HG03060 (cell line): ENCODE measurements around the gene PPRC1.
"Not testable (repeated sequence)": the region's sequence is repeated elsewhere in the genome, so short reads cannot be mapped to it uniquely, and the experiment has no call there.

Experiments used
- ATAC-seq: cut with Tn5 transposase; IDR thresholded peaks from one replicate; pipeline ENCODE4 v1.9.1; 2021; ENCODE audit warnings: low read depth, moderate number of reproducible peaks; ENCODE audit not compliant: unreplicated experiment

Gene PPRC1

DNA sequence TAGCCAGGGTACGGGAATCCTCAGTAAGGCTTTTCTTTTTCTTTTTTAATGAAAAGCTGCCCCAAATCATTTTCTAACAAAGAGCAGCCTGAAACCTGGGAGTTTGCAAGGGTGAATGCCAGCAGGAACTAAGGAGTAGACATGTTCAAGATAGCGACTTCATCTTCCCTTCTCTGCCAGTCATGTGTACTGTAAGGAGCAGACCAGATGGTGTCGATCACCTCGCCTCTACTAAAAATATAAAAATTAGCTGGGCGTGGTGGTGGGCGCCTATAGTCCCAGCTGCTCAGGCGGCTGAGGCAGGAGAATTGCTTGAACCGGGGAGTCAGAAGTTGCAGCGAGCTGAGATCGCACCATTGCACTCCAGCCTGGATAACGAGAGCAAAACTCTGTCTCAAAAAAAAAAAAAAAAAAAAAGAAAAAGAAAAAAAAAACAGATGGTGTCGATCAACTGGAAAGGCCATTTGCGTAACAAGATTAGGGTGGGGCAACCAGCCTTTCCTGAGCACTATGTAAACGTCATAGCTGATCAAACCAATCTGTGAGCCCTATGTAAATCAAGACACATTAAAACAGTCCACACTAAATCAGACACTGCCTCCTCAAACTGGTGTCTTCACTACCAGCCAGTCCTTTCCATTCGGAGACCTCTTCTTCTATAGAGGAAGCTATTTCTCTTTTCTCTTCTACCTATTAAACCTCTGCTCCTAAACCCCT, 53.1 kb downstream of the PPRC1 start:
- ATAC-seq = no peak

DNA sequence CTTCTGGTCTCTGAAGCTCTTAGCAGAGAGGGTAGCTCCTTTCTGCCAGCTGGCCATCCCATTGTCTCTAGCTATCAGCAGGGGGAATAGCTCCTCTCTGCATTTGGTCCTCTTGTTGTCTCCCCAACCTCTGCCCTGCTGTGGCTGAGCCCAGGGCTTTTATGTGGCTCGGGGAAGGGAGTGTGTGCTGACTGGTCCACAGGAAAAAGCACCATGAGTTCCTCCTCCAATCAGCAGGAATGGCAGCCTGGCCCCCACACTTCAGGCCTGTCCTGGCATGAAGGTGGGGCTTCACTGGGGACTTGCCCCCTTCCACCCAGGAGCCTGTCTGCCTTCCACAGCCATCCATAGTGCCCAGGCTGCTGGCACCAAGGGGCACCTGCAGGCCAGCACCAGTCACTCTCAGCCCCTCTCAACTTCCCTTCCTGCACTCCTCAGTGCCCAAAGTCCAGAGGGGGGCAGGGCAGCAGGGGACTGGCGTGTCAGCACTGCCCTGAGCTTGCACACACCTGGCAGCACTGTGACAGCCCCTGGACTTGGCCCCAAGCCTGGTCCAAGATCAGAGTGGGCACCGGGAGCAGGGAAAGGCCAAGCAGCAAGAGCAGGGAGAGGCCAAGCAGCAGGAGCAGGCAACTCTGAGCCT, 55.6 kb downstream of the PPRC1 start:
- ATAC-seq = no peak

DNA sequence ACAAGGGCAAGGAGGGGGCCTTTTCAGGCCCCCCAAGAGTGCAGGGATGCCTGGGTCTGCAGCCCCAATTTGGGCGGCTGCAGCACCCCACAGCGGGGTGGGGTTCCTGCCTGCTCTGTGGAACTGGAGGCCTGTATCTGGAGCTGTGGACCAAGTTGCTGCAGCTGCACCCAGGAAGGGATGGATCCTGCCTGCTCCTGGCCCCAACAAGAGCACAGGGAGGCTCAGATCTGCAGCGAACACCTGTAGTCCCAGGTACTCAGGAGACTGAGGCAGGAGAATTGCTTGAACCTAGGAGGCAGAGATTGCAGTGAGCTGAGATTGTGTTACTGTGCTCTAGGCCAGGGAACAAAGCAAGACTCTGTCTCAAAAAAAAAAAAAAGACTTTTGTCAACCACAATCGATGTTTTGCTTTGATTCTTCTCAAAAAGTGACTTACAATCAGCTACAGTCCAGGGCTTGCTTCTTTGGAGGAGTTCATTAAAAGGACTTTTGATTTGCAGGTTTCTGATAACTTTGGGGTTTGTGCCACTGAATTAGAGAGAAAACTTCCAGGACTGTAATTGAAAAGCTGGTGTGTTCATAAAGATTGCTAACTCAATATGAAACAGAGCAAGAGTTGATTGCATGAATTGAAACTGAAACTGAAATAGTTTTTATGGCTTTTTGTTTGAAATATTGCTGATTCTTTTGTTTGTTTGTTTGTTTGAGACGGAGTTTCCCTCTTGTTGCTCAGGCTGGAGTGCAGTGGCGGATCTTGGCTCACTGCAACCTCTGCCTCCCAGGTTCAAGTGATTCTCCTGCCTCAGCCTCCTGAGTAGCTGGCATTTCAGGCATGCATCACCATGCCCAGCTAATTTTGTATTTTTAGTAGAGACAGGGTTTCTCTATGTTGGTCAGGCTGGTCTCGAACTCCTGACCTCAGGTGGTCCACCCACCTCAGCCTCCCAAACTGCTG, 56.4 kb downstream of the PPRC1 start:
- ATAC-seq = not testable (repeated sequence)

DNA sequence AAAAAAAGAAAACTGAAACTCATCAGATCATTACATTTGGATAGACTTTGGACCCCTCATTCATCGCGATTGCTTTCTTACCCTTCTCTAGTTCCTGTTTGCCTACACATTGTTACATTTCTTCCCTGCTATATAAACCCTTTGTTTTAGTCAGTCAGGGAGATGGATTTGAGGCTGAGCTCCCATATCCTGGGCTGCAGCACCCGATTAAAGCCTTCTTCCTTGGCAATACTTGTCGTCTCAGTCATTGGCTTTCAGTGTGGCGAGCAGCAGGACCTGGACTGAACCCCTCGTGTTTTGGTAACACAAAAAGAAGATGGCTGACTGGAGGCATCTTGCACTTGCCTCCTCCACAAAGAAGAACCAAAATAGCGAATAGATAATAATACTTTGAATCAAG, 59.1 kb downstream of the PPRC1 start:
- ATAC-seq = no peak

DNA sequence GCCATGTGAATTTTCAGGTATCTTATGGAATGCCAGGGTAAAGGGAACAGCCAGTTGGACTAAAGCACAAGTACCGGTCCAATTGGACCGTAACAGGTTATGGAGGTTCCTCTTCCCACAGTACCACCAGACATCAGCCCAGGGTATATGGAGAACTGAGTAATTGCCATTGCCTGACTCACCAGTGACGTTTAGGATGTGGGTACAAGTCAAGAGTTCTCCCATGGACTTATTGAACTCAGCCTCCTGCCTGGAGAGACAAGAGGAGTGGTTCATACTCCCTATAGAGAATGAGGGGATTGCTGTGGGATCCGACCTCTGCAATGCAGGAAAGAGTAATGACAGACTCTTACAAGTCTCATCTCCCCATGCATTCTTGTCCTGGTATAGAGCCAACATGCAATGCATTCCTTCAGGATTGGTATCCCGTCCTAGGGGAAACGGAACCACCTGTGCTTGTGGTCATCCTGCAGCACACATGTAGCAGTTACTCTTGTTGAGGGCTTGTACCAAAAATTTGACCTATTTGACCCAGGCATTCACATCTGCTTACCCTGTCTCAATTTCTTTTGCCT, 62.5 kb downstream of the PPRC1 start:
- ATAC-seq = no peak

DNA sequence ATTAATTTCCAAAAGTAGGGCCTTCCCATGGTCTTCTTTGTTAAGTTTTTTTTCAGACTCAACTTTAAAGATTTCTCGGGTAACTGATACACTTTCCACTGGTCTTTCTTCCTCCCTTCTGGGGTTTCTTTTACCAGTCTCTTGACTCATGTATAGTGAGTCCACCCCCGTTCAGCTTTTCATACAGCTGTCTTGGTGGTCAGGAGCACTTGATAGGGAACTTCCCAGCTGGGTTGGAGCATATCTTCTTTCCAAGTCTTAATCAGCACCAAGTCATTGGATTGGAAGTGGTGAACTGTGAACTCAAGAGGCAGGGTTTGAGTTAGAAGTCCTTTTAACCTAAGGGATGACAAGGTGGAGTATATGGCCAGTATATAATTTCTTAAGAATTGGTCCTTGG, 64.1 kb downstream of the PPRC1 start:
- no peak for ATAC-seq

DNA sequence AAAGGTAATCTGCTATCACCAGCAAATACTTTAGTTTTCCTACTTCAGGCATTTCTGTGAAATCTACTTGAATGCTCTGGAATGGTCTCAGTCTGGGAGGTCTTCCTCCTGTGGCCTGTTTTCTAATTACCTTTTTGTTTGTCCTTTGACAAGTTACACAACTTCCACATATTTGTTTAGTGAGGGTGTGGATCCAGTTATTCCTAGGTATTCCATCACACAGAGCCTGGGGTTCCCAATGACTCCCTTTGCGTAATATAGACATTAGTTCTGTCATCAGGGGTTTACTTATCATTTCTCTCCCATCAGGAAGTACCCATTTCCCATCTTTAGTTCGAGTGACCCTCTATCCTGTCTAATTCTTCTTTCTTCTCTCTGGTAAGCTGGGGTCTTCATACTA, 65.2 kb downstream of the PPRC1 start:
- no peak for ATAC-seq
